A549 (cell line): Measurements from ENCODE around the gene TULP3.

ENCODE experiments used
- CEBPB ChIP-seq, 2 experiments: fragments of >200 bp in 1 of 2; sonication (Bioruptor Twin) in 1 of 2; formaldehyde crosslinking in 1 of 2; IDR thresholded peaks; 2 replicates each; pipeline ENCODE4 v1.6.1; 2012 to 2016
- CHD2 ChIP-seq: fragments of 150-350 bp; IDR thresholded peaks from 2 replicates; pipeline ENCODE4 v1.6.1; 2014; ENCODE audit warnings: low read length; ENCODE audit not compliant: partially characterized antibody
- EP300 ChIP-seq, 2 experiments: fragments of >200 bp; sonication (Bioruptor Twin); formaldehyde crosslinking; IDR thresholded peaks; 2 replicates in 1 of 2; 3 replicates in 1 of 2; pipeline ENCODE4 v1.6.1; 2016 to 2017
- FOXS1 ChIP-seq: fragments of 250-450 bp; sonication (Bioruptor Pico); IDR thresholded peaks from 2 replicates; pipeline ENCODE4 v1.5.0; 2020; ENCODE audit warnings: mild to moderate bottlenecking, moderate library complexity
- KDM5A ChIP-seq: fragments of 200-600 bp; sonication (generic); IDR thresholded peaks from 2 replicates; pipeline ENCODE4 v1.6.1; 2016; ENCODE audit warnings: antibody characterized with exemption, mild to moderate bottlenecking
- MAFK ChIP-seq: fragments of 450-650 bp; IDR thresholded peaks from 2 replicates; pipeline ENCODE4 v1.6.1; 2014; ENCODE audit not compliant: partially characterized antibody
- NPAS2 ChIP-seq: fragments of 250-450 bp; sonication (Bioruptor Pico); IDR thresholded peaks from 2 replicates; pipeline ENCODE4 v1.8.0; 2022; ENCODE audit warnings: mild to moderate bottlenecking, moderate library complexity, borderline replicate concordance
- POLR2A ChIP-seq: IDR thresholded peaks from 2 replicates; pipeline ENCODE4 v1.6.1; 2012; ENCODE audit warnings: mild to moderate bottlenecking, low read length
- RFX5 ChIP-seq: fragments of 450-650 bp; IDR thresholded peaks from 2 replicates; pipeline ENCODE4 v1.7.1; 2014; ENCODE audit warnings: antibody characterized with exemption, mild to moderate bottlenecking, moderate library complexity
- TF ChIP-seq, protein P1 (sequence below): fragments of >200 bp; sonication (Bioruptor Twin); formaldehyde crosslinking; IDR thresholded peaks from 3 replicates; pipeline ENCODE4 v1.5.1; 2016
- TF ChIP-seq, protein P2 (sequence below): fragments of 200-600 bp; sonication (generic); IDR thresholded peaks from 2 replicates; pipeline ENCODE4 v1.6.1; 2016; ENCODE audit warnings: antibody characterized with exemption, mild to moderate bottlenecking, moderate library complexity
- TF ChIP-seq, protein P3 (sequence below): fragments of 150-350 bp; IDR thresholded peaks from 2 replicates; pipeline ENCODE4 v1.6.1; 2014; ENCODE audit warnings: low read depth, mild to moderate bottlenecking, low read length

DNA sequence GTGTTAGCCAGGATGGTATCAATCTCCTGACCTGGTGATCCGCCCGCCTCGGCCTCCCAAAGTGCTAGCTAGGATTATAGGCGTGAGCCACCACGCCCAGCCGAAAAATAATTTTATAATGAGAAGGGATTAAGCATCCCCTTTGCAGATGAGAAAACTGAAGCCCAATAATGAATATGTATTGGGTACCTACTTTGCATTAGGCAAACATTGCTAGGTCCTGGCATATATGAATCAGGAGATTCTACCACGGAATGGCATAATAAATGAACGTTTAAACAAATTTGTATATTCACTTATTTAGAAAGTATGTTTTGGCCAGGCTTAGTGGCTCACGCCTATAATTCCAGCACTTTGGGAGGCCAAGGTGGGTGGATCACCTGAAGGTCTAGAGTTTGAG lies 32.4 kb downstream of the TULP3 start:
- TF ChIP-seq, protein P1, sequence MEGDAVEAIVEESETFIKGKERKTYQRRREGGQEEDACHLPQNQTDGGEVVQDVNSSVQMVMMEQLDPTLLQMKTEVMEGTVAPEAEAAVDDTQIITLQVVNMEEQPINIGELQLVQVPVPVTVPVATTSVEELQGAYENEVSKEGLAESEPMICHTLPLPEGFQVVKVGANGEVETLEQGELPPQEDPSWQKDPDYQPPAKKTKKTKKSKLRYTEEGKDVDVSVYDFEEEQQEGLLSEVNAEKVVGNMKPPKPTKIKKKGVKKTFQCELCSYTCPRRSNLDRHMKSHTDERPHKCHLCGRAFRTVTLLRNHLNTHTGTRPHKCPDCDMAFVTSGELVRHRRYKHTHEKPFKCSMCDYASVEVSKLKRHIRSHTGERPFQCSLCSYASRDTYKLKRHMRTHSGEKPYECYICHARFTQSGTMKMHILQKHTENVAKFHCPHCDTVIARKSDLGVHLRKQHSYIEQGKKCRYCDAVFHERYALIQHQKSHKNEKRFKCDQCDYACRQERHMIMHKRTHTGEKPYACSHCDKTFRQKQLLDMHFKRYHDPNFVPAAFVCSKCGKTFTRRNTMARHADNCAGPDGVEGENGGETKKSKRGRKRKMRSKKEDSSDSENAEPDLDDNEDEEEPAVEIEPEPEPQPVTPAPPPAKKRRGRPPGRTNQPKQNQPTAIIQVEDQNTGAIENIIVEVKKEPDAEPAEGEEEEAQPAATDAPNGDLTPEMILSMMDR = no peak
- TF ChIP-seq FOXS1 (CRISPR knock-in tag) (no peak), CEBPB (IDR thresholded peaks at IDR 0.05) (no peak), CHD2 (no peak), RFX5 (no peak), EP300 (IDR thresholded peaks at IDR 0.05) (no peak), MAFK (no peak), KDM5A (no peak), POLR2A (no peak), NPAS2 (CRISPR knock-in tag) (no peak)
- TF ChIP-seq, protein P2, sequence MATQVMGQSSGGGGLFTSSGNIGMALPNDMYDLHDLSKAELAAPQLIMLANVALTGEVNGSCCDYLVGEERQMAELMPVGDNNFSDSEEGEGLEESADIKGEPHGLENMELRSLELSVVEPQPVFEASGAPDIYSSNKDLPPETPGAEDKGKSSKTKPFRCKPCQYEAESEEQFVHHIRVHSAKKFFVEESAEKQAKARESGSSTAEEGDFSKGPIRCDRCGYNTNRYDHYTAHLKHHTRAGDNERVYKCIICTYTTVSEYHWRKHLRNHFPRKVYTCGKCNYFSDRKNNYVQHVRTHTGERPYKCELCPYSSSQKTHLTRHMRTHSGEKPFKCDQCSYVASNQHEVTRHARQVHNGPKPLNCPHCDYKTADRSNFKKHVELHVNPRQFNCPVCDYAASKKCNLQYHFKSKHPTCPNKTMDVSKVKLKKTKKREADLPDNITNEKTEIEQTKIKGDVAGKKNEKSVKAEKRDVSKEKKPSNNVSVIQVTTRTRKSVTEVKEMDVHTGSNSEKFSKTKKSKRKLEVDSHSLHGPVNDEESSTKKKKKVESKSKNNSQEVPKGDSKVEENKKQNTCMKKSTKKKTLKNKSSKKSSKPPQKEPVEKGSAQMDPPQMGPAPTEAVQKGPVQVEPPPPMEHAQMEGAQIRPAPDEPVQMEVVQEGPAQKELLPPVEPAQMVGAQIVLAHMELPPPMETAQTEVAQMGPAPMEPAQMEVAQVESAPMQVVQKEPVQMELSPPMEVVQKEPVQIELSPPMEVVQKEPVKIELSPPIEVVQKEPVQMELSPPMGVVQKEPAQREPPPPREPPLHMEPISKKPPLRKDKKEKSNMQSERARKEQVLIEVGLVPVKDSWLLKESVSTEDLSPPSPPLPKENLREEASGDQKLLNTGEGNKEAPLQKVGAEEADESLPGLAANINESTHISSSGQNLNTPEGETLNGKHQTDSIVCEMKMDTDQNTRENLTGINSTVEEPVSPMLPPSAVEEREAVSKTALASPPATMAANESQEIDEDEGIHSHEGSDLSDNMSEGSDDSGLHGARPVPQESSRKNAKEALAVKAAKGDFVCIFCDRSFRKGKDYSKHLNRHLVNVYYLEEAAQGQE = no peak
- TF ChIP-seq, protein P3, sequence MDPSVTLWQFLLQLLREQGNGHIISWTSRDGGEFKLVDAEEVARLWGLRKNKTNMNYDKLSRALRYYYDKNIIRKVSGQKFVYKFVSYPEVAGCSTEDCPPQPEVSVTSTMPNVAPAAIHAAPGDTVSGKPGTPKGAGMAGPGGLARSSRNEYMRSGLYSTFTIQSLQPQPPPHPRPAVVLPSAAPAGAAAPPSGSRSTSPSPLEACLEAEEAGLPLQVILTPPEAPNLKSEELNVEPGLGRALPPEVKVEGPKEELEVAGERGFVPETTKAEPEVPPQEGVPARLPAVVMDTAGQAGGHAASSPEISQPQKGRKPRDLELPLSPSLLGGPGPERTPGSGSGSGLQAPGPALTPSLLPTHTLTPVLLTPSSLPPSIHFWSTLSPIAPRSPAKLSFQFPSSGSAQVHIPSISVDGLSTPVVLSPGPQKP = no peak
